Astrocyte of the cerebellum (primary cell): ENCODE measurements around the gene GCNT2.
"Not testable (repeated sequence)": the region's sequence is repeated elsewhere in the genome, so short reads cannot be mapped to it uniquely, and the experiment has no call there.

Experiments used
- DNase-seq: peaks from one replicate; pipeline ENCODE4 v3.0.0-alpha.2; 2011; ENCODE audit warnings: low read depth
- H3K4me3 ChIP-seq: 2 replicates; pipeline ENCODE4 v1.5.1; 2011; ENCODE audit warnings: mild to moderate bottlenecking, low read depth, low read length, moderate library complexity
- in situ Hi-C: cut with HindIII; loops from 2 replicates; pipeline ENCODE4 v1.10.0; 2017; ENCODE audit warnings: low sequenced_read_pairs
- TF ChIP-seq, protein P1 (sequence below): IDR thresholded peaks from 2 replicates; pipeline ENCODE4 v1.5.1; 2012; ENCODE audit warnings: low read length, low read depth, moderate library complexity, mild to moderate bottlenecking; ENCODE audit errors: missing control alignments

GCNT2 gene

DNA sequence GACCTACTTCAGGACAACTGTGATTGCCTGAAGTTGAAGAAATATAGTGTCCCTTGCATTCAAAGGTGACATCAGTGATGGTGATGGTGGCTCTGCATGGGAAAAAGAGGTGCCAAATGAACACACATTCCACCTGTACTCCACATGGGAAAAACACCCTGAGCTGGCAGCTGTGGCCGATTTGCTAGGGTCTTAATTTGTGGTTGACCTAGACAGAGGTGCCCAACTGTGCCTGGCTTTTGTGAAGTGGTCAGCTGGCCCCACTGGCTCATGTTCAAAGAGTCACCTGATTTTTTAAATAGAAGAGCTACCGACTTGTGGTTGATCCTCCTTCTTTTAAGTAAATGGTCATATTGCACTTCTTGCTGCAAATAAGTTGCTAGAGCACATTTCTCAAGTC lies 7.6 kb upstream of the GCNT2 start:
- TF ChIP-seq, protein P1, sequence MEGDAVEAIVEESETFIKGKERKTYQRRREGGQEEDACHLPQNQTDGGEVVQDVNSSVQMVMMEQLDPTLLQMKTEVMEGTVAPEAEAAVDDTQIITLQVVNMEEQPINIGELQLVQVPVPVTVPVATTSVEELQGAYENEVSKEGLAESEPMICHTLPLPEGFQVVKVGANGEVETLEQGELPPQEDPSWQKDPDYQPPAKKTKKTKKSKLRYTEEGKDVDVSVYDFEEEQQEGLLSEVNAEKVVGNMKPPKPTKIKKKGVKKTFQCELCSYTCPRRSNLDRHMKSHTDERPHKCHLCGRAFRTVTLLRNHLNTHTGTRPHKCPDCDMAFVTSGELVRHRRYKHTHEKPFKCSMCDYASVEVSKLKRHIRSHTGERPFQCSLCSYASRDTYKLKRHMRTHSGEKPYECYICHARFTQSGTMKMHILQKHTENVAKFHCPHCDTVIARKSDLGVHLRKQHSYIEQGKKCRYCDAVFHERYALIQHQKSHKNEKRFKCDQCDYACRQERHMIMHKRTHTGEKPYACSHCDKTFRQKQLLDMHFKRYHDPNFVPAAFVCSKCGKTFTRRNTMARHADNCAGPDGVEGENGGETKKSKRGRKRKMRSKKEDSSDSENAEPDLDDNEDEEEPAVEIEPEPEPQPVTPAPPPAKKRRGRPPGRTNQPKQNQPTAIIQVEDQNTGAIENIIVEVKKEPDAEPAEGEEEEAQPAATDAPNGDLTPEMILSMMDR = no peak
- in situ Hi-C loops = no loop called here
- no peak for DNase-seq
- H3K4me3 ChIP-seq = no peak overlapping the region

DNA sequence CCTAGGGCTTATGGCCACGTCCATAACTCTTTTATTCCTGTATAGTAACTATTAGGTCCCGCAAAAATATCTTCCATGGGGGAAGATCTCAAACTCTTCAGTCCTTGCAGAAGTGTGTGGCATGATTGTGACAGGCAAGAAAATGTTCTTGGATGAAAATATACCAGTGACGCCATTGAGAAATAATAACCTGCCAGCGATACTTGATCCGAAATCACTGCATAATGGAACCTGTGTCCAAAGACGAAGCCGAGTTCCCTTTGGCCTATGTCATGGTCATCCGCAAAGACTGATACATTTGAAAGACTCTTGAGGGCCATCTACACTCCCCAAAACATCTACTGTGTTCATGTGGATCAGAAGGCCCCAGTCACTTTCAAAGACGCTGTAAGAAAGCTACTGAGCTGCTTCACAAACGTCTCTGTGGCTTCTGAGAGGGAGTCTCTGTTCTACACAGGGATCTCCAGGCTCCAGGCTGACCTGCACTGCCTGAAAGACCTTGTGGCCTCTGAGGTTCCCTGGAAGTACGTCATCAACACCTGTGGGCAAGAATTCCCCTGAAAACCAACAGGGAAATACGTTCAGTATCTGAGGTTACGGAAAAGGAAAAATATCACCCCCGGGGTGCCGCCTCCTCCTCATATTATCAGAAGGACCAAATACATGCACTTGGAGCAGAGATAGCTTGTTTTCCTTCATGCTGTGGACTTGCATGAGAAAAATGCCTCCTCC lies 6.9 kb upstream of the GCNT2 start:
- no peak for DNase-seq
- TF ChIP-seq, protein P1 = no peak
- in situ Hi-C loops = no loop called here
- no peak overlapping the region for H3K4me3 ChIP-seq

- no peak overlapping the region for H3K4me3 ChIP-seq
- in situ Hi-C loops = no loop called here
- DNase-seq = no peak
- TF ChIP-seq, protein P1 = no peak
Measured at GRCh38 chr6:10516953-10517352, 4.2 kb upstream of the GCNT2 start.

DNA sequence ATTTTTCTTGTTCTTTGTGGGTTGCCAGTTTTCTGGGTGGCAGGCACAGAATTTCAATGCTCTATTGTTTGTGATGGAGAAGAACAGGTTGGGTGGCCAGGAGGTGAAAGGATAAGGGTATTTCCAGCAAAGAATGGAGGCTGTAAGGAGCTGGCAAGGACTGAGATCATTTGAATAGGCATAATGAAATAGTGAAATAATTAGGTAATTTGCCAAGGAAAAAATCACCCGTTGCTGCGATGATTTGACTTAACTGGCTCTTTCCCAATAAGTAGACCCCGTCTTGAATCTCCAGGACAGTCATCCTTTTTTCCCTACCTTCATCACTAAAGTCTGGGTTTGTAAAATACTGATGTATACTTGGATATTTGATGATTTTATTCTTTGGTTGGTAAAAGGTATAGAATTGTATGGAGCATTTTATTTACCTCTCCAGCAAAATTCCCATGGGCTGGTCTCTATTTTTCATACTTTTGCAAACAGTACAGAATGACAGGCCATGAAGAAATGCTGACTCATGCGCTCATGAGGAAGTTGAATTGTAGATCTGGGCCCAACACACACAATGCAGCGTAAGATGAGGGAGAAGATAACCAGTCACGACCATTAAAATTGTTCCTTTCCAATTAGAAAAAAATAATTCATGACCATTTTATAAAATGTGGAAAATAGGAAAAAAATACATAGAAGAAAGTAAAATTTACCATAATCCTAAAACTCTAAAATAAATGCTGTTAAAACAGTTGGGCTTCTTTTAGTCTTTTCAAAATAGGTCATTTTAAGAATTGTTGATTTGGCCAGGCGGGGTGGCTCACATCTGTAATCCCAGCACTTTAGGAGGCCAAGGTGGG lies 2.4 kb upstream of the GCNT2 start:
- in situ Hi-C loops = no loop called here
- TF ChIP-seq, protein P1 = no peak
- DNase-seq = no peak
- no peak overlapping the region for H3K4me3 ChIP-seq

- H3K4me3 ChIP-seq, in situ Hi-C loops, DNase-seq: not testable (repeated sequence)
Measured at GRCh38 chr6:10519408-10519697, 1.8 kb upstream of the GCNT2 start.

GRCh38 chr6:10520468-10520867 lies 683 bp upstream of the GCNT2 start:
- no peak overlapping the region for H3K4me3 ChIP-seq
- in situ Hi-C loops = no loop called here
- TF ChIP-seq, protein P1 = no peak
- no peak for DNase-seq

GRCh38 chr6:10522929-10523573 lies 1.9 kb downstream of the GCNT2 start:
- no peak for DNase-seq
- TF ChIP-seq, protein P1 = no peak
- H3K4me3 ChIP-seq = no peak overlapping the region
- in situ Hi-C loops = no loop called here
